Subcutaneous abdominal adipose tissue (tissue), 5 donors: ENCODE results near the gene GSG1L2.

Experiments used
- H3K27ac ChIP-seq: one replicate; pipeline ENCODE4 v1.7.0; 2013; ENCODE audit warnings: low read depth, mild to moderate bottlenecking, inconsistent platforms, low read length, moderate library complexity
- H3K27me3 ChIP-seq, 5 donors: one replicate each; pipeline ENCODE4 v1.7.0; 2013; ENCODE audit warnings: low read length in 5 of 5, inconsistent platforms in 1 of 5; ENCODE audit not compliant: control insufficient read depth in 5 of 5, insufficient read depth in 4 of 5
- H3K36me3 ChIP-seq, 5 donors: one replicate each; pipeline ENCODE4 v1.7.0; 2013; ENCODE audit warnings: low read length in 5 of 5; ENCODE audit not compliant: control insufficient read depth in 5 of 5, insufficient read depth in 5 of 5
- H3K4me1 ChIP-seq, 5 donors: one replicate each; pipeline ENCODE4 v1.7.0; 2013; ENCODE audit warnings: low read length in 5 of 5, mild to moderate bottlenecking in 3 of 5, moderate library complexity in 1 of 5; ENCODE audit not compliant: control insufficient read depth in 5 of 5, insufficient read depth in 5 of 5
- H3K4me3 ChIP-seq, 5 donors: one replicate each; pipeline ENCODE4 v1.7.0; 2013; ENCODE audit warnings: low read length in 5 of 5, low read depth in 1 of 5
- H3K9ac ChIP-seq, 5 donors: one replicate each; pipeline ENCODE4 v1.7.0; 2013; ENCODE audit warnings: low read length in 5 of 5, mild to moderate bottlenecking in 4 of 5, moderate library complexity in 3 of 5
- H3K9me3 ChIP-seq, 5 donors: one replicate each; pipeline ENCODE4 v1.7.0; 2013; ENCODE audit warnings: low read length in 5 of 5; ENCODE audit not compliant: control insufficient read depth in 5 of 5
- donor health status: healthy.
- donor health status: healthy.
- donor health status: healthy.
- donor health status: healthy.
- donor health status: healthy.

GSG1L2 gene

GRCh38 chr17:9821921-9822320 is at the start of gene GSG1L2:
Gene GSG1L2 (minus strand): TSS chr17:9822079. CDS start chr17:9822071, 8 bp downstream.
- H3K4me1 ChIP-seq: no peaks in the 10 kb centered on the region
- H3K9ac ChIP-seq: no peak within 1 kb of the TSS
- H3K27me3 ChIP-seq: peaks cover 0 to 4% (median 0%) of the 10 kb centered on the region in 5 donors
- no peak within 1 kb of the TSS for H3K27ac ChIP-seq
- no peaks in the 10 kb centered on the region for H3K9me3 ChIP-seq
- no peaks in the 10 kb centered on the region for H3K36me3 ChIP-seq
- no peak within 1 kb of the TSS for H3K4me3 ChIP-seq

- H3K4me3 ChIP-seq: no peak overlapping the region
- H3K9ac ChIP-seq: no peak overlapping the region
- no peaks in the 10 kb centered on the region for H3K36me3 ChIP-seq
- H3K4me1 ChIP-seq: peaks cover 0 to 26% (median 21%) of the 10 kb centered on the region in 5 donors
- H3K27ac ChIP-seq: no peak overlapping the region
- no peaks in the 10 kb centered on the region for H3K27me3 ChIP-seq
- H3K9me3 ChIP-seq: peaks cover 0 to 4% (median 0%) of the 10 kb centered on the region in 5 donors
These were observed 46.7 kb upstream of the GSG1L2 start for GRCh38 chr17:9868552-9868951.

GRCh38 chr17:9865586-9865985 is 43.7 kb upstream of the GSG1L2 start:
- H3K4me1 ChIP-seq: peaks cover 0 to 14% (median 13%) of the 10 kb centered on the region in 5 donors
- H3K27ac ChIP-seq: no peak overlapping the region
- H3K9ac ChIP-seq: no peak overlapping the region
- H3K36me3 ChIP-seq: no peaks in the 10 kb centered on the region
- no peaks in the 10 kb centered on the region for H3K27me3 ChIP-seq
- no peak overlapping the region for H3K4me3 ChIP-seq
- peaks cover 0 to 11% (median 3%) of the 10 kb centered on the region in 5 donors for H3K9me3 ChIP-seq

GRCh38 chr17:9862949-9863348 is 41.1 kb upstream of the GSG1L2 start:
- Histone ChIP-seq H3K4me3 (no peak overlapping the region), H3K9ac (no peak overlapping the region), H3K27ac (no peak overlapping the region), H3K27me3 (no peaks in the 10 kb centered on the region), H3K9me3 (peaks cover 0 to 21% (median 9%) of the 10 kb centered on the region in 5 donors), H3K4me1 (peaks cover 0 to 14% (median 13%) of the 10 kb centered on the region in 5 donors), H3K36me3 (no peaks in the 10 kb centered on the region)

- Histone ChIP-seq H3K27me3 (no peaks in the 10 kb centered on the region), H3K9me3 (peaks cover 0 to 23% (median 13%) of the 10 kb centered on the region in 5 donors)
These were observed 40.3 kb upstream of the GSG1L2 start for GRCh38 chr17:9862220-9862619.

GRCh38 chr17:9860851-9861250 is 39.0 kb upstream of the GSG1L2 start:
- Histone ChIP-seq H3K9me3 (peaks cover 0 to 19% (median 11%) of the 10 kb centered on the region in 5 donors), H3K9ac (no peak overlapping the region), H3K36me3 (no peaks in the 10 kb centered on the region), H3K27me3 (no peaks in the 10 kb centered on the region), H3K27ac (no peak overlapping the region), H3K4me1 (peaks cover 0 to 8% (median 7%) of the 10 kb centered on the region in 5 donors), H3K4me3 (no peak overlapping the region)

More at GRCh38 chr17:9862220-9862619, 40.3 kb upstream of the GSG1L2 start:
- Histone ChIP-seq H3K4me3 (no peak overlapping the region), H3K9ac (no peak overlapping the region), H3K27ac (no peak overlapping the region), H3K36me3 (no peaks in the 10 kb centered on the region), H3K4me1 (peaks cover 0 to 14% (median 13%) of the 10 kb centered on the region in 5 donors)

- no peaks in the 10 kb centered on the region for H3K36me3 ChIP-seq
- H3K27ac ChIP-seq: no peak overlapping the region
- H3K4me3 ChIP-seq: no peak overlapping the region
- peaks cover 0 to 1% (median 0%) of the 10 kb centered on the region in 5 donors for H3K4me1 ChIP-seq
- no peak overlapping the region for H3K9ac ChIP-seq
- no peaks in the 10 kb centered on the region for H3K27me3 ChIP-seq
- peaks cover 0 to 19% (median 13%) of the 10 kb centered on the region in 5 donors for H3K9me3 ChIP-seq
These were observed 37.9 kb upstream of the GSG1L2 start for GRCh38 chr17:9859781-9860180.

GRCh38 chr17:9855036-9855435 is 33.2 kb upstream of the GSG1L2 start:
- Histone ChIP-seq H3K4me3 (no peak overlapping the region), H3K9ac (no peak overlapping the region), H3K9me3 (peaks cover 0 to 9% (median 6%) of the 10 kb centered on the region in 5 donors), H3K36me3 (no peaks in the 10 kb centered on the region), H3K4me1 (peaks cover 0 to 4% (median 0%) of the 10 kb centered on the region in 5 donors), H3K27ac (no peak overlapping the region), H3K27me3 (no peaks in the 10 kb centered on the region)

GRCh38 chr17:9854255-9854654 is 32.4 kb upstream of the GSG1L2 start:
- no peaks in the 10 kb centered on the region for H3K27me3 ChIP-seq
- H3K4me1 ChIP-seq: peaks cover 0 to 4% (median 0%) of the 10 kb centered on the region in 5 donors
- H3K4me3 ChIP-seq: no peak overlapping the region
- no peak overlapping the region for H3K9ac ChIP-seq
- no peak overlapping the region for H3K27ac ChIP-seq
- H3K36me3 ChIP-seq: no peaks in the 10 kb centered on the region
- H3K9me3 ChIP-seq: peaks cover 0 to 9% (median 5%) of the 10 kb centered on the region in 5 donors

- no peak overlapping the region for H3K9ac ChIP-seq
- H3K4me1 ChIP-seq: peaks cover 0 to 4% (median 0%) of the 10 kb centered on the region in 5 donors
These were observed 28.3 kb upstream of the GSG1L2 start for GRCh38 chr17:9850151-9850550.

More at GRCh38 chr17:9850151-9850550, 28.3 kb upstream of the GSG1L2 start:
- Histone ChIP-seq H3K36me3 (no peaks in the 10 kb centered on the region), H3K27me3 (no peaks in the 10 kb centered on the region), H3K27ac (no peak overlapping the region), H3K9me3 (peaks cover 0 to 2% (median 0%) of the 10 kb centered on the region in 5 donors), H3K4me3 (no peak overlapping the region)
